HEK293 (cell line): ENCODE results near the gene PRIMA1.

Experiments
- CTCF ChIA-PET: fragments of 350-600 bp; formaldehyde crosslinking; extraction: SDS; loops from one replicate; lab custom pipeline; 2021; ENCODE audit warnings: antibody characterized with exemption; lab: Yijun Ruan, JAX
- POLR2A ChIA-PET: fragments of 300-600 bp; formaldehyde crosslinking; extraction: SDS; loops from one replicate; lab custom pipeline; 2020; ENCODE audit warnings: antibody characterized with exemption, inconsistent platforms; lab: Yijun Ruan, JAX
- H3K27ac ChIP-seq: fragments of 200-500 bp; sonication (Bioruptor generic); 2 replicates; pipeline ENCODE4 v1.5.1; 2014; ENCODE audit warnings: low read depth, low read length, control low read depth, inconsistent platforms; ENCODE audit errors: extremely low read depth
- H3K36me3 ChIP-seq, 2 experiments: fragments of 200-500 bp in 1 of 2; sonication (Bioruptor generic) in 1 of 2; 1 replicate in 1 of 2; 2 replicates in 1 of 2; pipeline ENCODE4 v1.5.1; 2014 to 2017; ENCODE audit warnings: inconsistent platforms in 2 of 2, low read length in 2 of 2; ENCODE audit not compliant: control insufficient read depth in 2 of 2, insufficient read depth in 1 of 2
- H3K4me1 ChIP-seq: fragments of 200-500 bp; sonication (Bioruptor generic); 2 replicates; pipeline ENCODE4 v1.5.1; 2014; ENCODE audit warnings: mild to moderate bottlenecking, low read length, inconsistent platforms; ENCODE audit not compliant: control insufficient read depth, insufficient read depth
- H3K4me3 ChIP-seq: 2 replicates; pipeline ENCODE4 v1.5.1; 2011; ENCODE audit warnings: low read depth, mild to moderate bottlenecking, control low read depth, low read length, moderate library complexity
- H3K9me3 ChIP-seq: fragments of 200-500 bp; sonication (Bioruptor generic); 2 replicates; pipeline ENCODE4 v1.5.1; 2014; ENCODE audit warnings: low read depth, low read length, inconsistent platforms; ENCODE audit not compliant: control insufficient read depth, insufficient read depth
- ELK4 ChIP-seq: IDR thresholded peaks from 2 replicates; pipeline ENCODE4 v1.6.1; 2011; ENCODE audit warnings: mild to moderate bottlenecking, low read depth, low read length, borderline replicate concordance
- RBAK ChIP-seq: fragments of 450-650 bp; formaldehyde crosslinking; IDR thresholded peaks from 2 replicates; pipeline ENCODE4 v1.5.1; 2016; ENCODE audit warnings: missing biosample characterization, missing genetic modification characterization
- SP3 ChIP-seq: fragments of 450-650 bp; formaldehyde crosslinking; IDR thresholded peaks from 2 replicates; pipeline ENCODE4 v1.5.1; 2016; ENCODE audit warnings: missing biosample characterization, missing genetic modification characterization
- TCF7L2 ChIP-seq: IDR thresholded peaks from 2 replicates; pipeline ENCODE4 v1.6.1; 2011; ENCODE audit warnings: low read depth, mild to moderate bottlenecking, inconsistent platforms, low read length, moderate library complexity, borderline replicate concordance
- ZNF138 ChIP-seq: fragments of 450-650 bp; formaldehyde crosslinking; IDR thresholded peaks from 2 replicates; pipeline ENCODE4 v1.5.1; 2016; ENCODE audit warnings: missing biosample characterization, missing genetic modification characterization, borderline replicate concordance
- ZNF239 ChIP-seq: fragments of 450-650 bp; formaldehyde crosslinking; IDR thresholded peaks from 2 replicates; pipeline ENCODE4 v1.5.1; 2016; ENCODE audit warnings: missing biosample characterization, missing genetic modification characterization
- ZNF341 ChIP-seq: fragments of 450-650 bp; formaldehyde crosslinking; IDR thresholded peaks from 2 replicates; pipeline ENCODE4; 2016; ENCODE audit warnings: low read depth, missing biosample characterization, missing genetic modification characterization
- ZNF366 ChIP-seq: fragments of 450-650 bp; formaldehyde crosslinking; conservative IDR thresholded peaks from 2 replicates; pipeline ENCODE4 v1.5.1; 2016; ENCODE audit warnings: missing biosample characterization, missing genetic modification characterization
- ZNF394 ChIP-seq: fragments of 450-650 bp; formaldehyde crosslinking; IDR thresholded peaks from 2 replicates; pipeline ENCODE4 v1.5.1; 2016; ENCODE audit warnings: missing biosample characterization, missing genetic modification characterization, mild to moderate bottlenecking, moderate library complexity, borderline replicate concordance
- ZNF544 ChIP-seq: fragments of 450-650 bp; formaldehyde crosslinking; IDR thresholded peaks from 2 replicates; pipeline ENCODE4 v1.5.0; 2017; ENCODE audit warnings: missing biosample characterization, missing genetic modification characterization
- ZNF624 ChIP-seq: fragments of 450-650 bp; formaldehyde crosslinking; IDR thresholded peaks from 2 replicates; pipeline ENCODE4 v1.5.1; 2017; ENCODE audit warnings: missing biosample characterization, missing genetic modification characterization
- ZNF658 ChIP-seq: fragments of 450-650 bp; formaldehyde crosslinking; IDR thresholded peaks from 2 replicates; pipeline ENCODE4; 2016; ENCODE audit warnings: missing biosample characterization, missing genetic modification characterization
- ZNF837 ChIP-seq: fragments of 450-650 bp; formaldehyde crosslinking; IDR thresholded peaks from 2 replicates; pipeline ENCODE4 v1.5.1; 2016; ENCODE audit warnings: missing biosample characterization, missing genetic modification characterization
- TF ChIP-seq, protein P1 (sequence below): fragments of 450-650 bp; formaldehyde crosslinking; IDR thresholded peaks from 2 replicates; pipeline ENCODE4 v1.5.1; 2017; ENCODE audit warnings: missing biosample characterization, missing genetic modification characterization
- TF ChIP-seq, protein P2 (sequence below): fragments of 450-650 bp; formaldehyde crosslinking; IDR thresholded peaks from 2 replicates; pipeline ENCODE4 v1.5.1; 2016; ENCODE audit warnings: missing biosample characterization, missing genetic modification characterization

Gene PRIMA1

DNA sequence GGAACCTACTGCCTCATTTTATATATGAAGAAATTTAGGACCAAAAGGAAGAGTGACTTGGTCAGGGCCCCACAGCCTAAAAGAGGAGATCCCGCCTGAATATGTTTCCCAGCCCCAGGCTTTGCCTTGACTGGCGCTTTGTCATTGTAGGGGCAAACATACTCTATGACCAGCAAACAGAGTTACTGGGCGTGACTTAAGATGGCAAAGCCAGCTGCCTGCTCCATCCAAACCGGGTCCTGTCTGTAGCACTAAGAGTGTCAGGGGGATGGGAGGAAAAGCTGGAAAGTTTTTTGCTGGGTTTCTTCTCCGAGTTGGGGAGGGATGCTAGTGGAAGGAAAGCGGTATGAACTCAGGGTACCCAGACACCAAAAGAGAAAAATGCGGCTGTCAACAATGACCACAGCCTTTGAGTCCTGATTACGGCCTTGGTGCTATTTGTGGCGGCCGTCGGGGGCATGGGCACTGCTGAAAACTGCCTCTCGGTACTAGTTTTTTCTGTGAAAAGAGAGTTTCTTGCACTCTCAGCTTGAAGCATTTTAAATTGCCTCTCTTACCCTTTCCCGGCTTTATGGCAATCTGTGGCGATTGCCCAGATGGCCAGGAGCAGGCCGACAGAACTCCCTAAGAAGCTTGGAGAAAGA is 82.7 kb downstream of the PRIMA1 start:
- Histone ChIP-seq H3K4me1 (no peaks in the 10 kb centered on the region), H3K27ac (no peak overlapping the region), H3K9me3 (no peaks in the 10 kb centered on the region), H3K4me3 (no peak overlapping the region), H3K36me3 (no peaks in the 10 kb centered on the region)
- TF ChIP-seq ZNF658 (tag by site-specific recombination) (no peak), TCF7L2 (no peak), ZNF341 (tag by site-specific recombination) (no peak), ZNF394 (tag by site-specific recombination) (no peak), ZNF366 (no peak), ZNF624 (tag by site-specific recombination) (no peak), ZNF239 (tag by site-specific recombination) (no peak)
- TF ChIP-seq, protein P1, sequence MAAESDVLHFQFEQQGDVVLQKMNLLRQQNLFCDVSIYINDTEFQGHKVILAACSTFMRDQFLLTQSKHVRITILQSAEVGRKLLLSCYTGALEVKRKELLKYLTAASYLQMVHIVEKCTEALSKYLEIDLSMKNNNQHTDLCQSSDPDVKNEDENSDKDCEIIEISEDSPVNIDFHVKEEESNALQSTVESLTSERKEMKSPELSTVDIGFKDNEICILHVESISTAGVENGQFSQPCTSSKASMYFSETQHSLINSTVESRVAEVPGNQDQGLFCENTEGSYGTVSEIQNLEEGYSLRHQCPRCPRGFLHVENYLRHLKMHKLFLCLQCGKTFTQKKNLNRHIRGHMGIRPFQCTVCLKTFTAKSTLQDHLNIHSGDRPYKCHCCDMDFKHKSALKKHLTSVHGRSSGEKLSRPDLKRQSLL (tag by site-specific recombination): no peak
- POLR2A ChIA-PET: no interaction called here
- CTCF ChIA-PET: no interaction called here

GRCh38 chr14:93703941-93704340 is 84.3 kb downstream of the PRIMA1 start:
- no peaks in the 10 kb centered on the region for H3K4me1 ChIP-seq
- no peaks in the 10 kb centered on the region for H3K36me3 ChIP-seq
- CTCF ChIA-PET: interaction anchor here (1.4 kb wide), 1 partner anchor 49 kb away, joined by 4 read pairs; no protein-coding TSS in a partner anchor
- no peak overlapping the region for H3K4me3 ChIP-seq
- no peak overlapping the region for H3K27ac ChIP-seq
- TF ChIP-seq ZNF544 (tag by site-specific recombination) (no peak), ZNF837 (tag by site-specific recombination) (no peak), ELK4 (no peak)
- POLR2A ChIA-PET: no interaction called here
- H3K9me3 ChIP-seq: no peaks in the 10 kb centered on the region; the same call in 1 of the 2 replicates

- H3K27ac ChIP-seq: no peak overlapping the region
- ChIA-PET CTCF (interaction anchor here (1.4 kb wide), 1 partner anchor 48 kb away, joined by 4 read pairs; no protein-coding TSS in a partner anchor), POLR2A (no interaction called here)
- H3K4me3 ChIP-seq: no peak overlapping the region
- H3K36me3 ChIP-seq: no peaks in the 10 kb centered on the region
- no peaks in the 10 kb centered on the region; the same call in 1 of the 2 replicates for H3K9me3 ChIP-seq
- H3K4me1 ChIP-seq: no peaks in the 10 kb centered on the region
- TF ChIP-seq SP3 (tag by site-specific recombination): no peak
- no peak for TF ChIP-seq ZNF138 (tag by site-specific recombination)
- TF ChIP-seq RBAK: no peak
- TF ChIP-seq, protein P2, sequence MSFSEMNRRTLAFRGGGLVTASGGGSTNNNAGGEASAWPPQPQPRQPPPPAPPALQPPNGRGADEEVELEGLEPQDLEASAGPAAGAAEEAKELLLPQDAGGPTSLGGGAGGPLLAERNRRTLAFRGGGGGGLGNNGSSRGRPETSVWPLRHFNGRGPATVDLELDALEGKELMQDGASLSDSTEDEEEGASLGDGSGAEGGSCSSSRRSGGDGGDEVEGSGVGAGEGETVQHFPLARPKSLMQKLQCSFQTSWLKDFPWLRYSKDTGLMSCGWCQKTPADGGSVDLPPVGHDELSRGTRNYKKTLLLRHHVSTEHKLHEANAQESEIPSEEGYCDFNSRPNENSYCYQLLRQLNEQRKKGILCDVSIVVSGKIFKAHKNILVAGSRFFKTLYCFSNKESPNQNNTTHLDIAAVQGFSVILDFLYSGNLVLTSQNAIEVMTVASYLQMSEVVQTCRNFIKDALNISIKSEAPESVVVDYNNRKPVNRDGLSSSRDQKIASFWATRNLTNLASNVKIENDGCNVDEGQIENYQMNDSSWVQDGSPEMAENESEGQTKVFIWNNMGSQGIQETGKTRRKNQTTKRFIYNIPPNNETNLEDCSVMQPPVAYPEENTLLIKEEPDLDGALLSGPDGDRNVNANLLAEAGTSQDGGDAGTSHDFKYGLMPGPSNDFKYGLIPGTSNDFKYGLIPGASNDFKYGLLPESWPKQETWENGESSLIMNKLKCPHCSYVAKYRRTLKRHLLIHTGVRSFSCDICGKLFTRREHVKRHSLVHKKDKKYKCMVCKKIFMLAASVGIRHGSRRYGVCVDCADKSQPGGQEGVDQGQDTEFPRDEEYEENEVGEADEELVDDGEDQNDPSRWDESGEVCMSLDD (tag by site-specific recombination): no peak
- TF ChIP-seq, all 188 proteins: peak for 0
Observed at GRCh38 chr14:93702946-93703345, 85.3 kb downstream of the PRIMA1 start.
